Measurements from ENCODE around the gene VIPAS39. TPM values are rescaled to one million over a fixed set of nuclear protein-coding genes. Genes with fewer than 3 reads are reported as not detected.

Gene VIPAS39
- total and polyA plus RNA-seq, 2 of the 4 experiments (the other 2 are of a cell fraction) = 19.0 to 43.0 TPM

- Histone ChIP-seq H3K9me1 (ENCODE audit: insufficient read depth, low read length) (no peaks in the 10 kb centered on the region), H2AFZ (replicated peaks; ENCODE audit: low read length, poor library complexity) (no peak overlapping the region), H3K4me1 (ENCODE audit: control insufficient read depth, insufficient read depth, low read length) (no peaks in the 10 kb centered on the region), H3K14ac (replicated peaks; ENCODE audit: low read depth, low read length) (no peak overlapping the region), H2AK9ac (replicated peaks; ENCODE audit: low read depth, low read length, poor library complexity) (peak overlapping the region; percentile 70), H3K4me3 (ENCODE audit: insufficient read depth, low read depth, low read length) (no peak overlapping the region), H3K18ac (ENCODE audit: low read depth, low read length) (no peak overlapping the region), H3K9ac (ENCODE audit: low read depth, low read length) (no peak overlapping the region), H4K8ac (ENCODE audit: low read depth in 2 of 2, low read length in 2 of 2) (no peak overlapping the region), H3K4me2 (ENCODE audit: low read depth, low read length) (no peak overlapping the region), H3K23ac (ENCODE audit: low read depth, low read length) (no peak overlapping the region), H3K56ac (ENCODE audit: extremely low read depth, insufficient read depth, low read length) (no peak overlapping the region), H3K4ac (ENCODE audit: low read depth, low read length) (no peak overlapping the region), H2BK20ac (ENCODE audit: low read depth, low read length) (no peak overlapping the region), H3K9me3 (ENCODE audit: control insufficient read depth, insufficient read depth, low read length) (no peaks in the 10 kb centered on the region), H4K91ac (ENCODE audit: insufficient read depth, low read depth, low read length) (no peak overlapping the region), H4K20me1 (ENCODE audit: insufficient read depth, low read length) (no peaks in the 10 kb centered on the region; the same call in 1 of the 2 replicates), H2BK15ac (ENCODE audit: low read depth, low read length) (no peak overlapping the region), H2BK5ac (ENCODE audit: low read depth, low read length, poor library complexity, severe bottlenecking) (no peak overlapping the region), H4K5ac (ENCODE audit: low read depth, low read length) (no peak overlapping the region), H3K36me3 (ENCODE audit: control insufficient read depth, insufficient read depth, low read length) (peaks cover under 1% of the 10 kb centered on the region; the same call in 1 of the 2 replicates), H2BK120ac (ENCODE audit: low read depth, low read length) (no peak overlapping the region), H3K27ac (ENCODE audit: insufficient read depth, low read length) (no peak overlapping the region), H3K27me3 (ENCODE audit: control insufficient read depth, insufficient read depth, low read length) (peaks cover 19% of the 10 kb centered on the region), H2AK5ac (ENCODE audit: low read depth, low read length) (no peak overlapping the region), H3K79me1 (ENCODE audit: low read depth in 1 of 2, low read length in 2 of 2) (no peaks in the 10 kb centered on the region)
- BruUV-seq (replicated peaks) = no TSS peak
- DNase-seq (no peak), ATAC-seq (ENCODE audit: low read depth) (no peak; the same call in 1 of the 2 replicates)
- CTCF ChIA-PET = interaction anchor here (0.6 kb wide), 1 partner anchor 29 kb away, joined by 4 read pairs; no protein-coding TSS in a partner anchor
- in situ Hi-C loops (cut with MboI; ENCODE audit: low sequenced_read_pairs) (no loop called here), dilution Hi-C loops (cut with HindIII; ENCODE audit: low sequenced_read_pairs, unreplicated experiment) (no loop called here), intact Hi-C loops (cut with micrococcal nuclease) (no loop called here)
- POLR2A ChIA-PET (ENCODE audit: unreplicated experiment) = no interaction called here
- TF ChIP-seq CTCF (conservative IDR thresholded peaks at IDR 0.05; ENCODE audit: low read depth, low read length) (no peak), SMC3 (IDR thresholded peaks at IDR 0.05; ENCODE audit: low read depth, low read length) (no peak), CEBPB (IDR thresholded peaks at IDR 0.05; ENCODE audit: low read depth, low read length) (no peak), CHD1 (IDR thresholded peaks at IDR 0.05; ENCODE audit: low read depth, low read length) (no peak), POLR2A (IDR thresholded peaks at IDR 0.05; ENCODE audit: low read depth, low read length) (no peak), FOS (IDR thresholded peaks at IDR 0.05; ENCODE audit: low read depth, low read length) (no peak), USF2 (IDR thresholded peaks at IDR 0.05; ENCODE audit: low read depth, low read length) (no peak), MXI1 (IDR thresholded peaks at IDR 0.05; ENCODE audit: borderline replicate concordance, low read depth, low read length) (no peak), NFE2L2 (IDR thresholded peaks at IDR 0.05; ENCODE audit: low read depth, low read length) (no peak), RCOR1 (IDR thresholded peaks at IDR 0.05; ENCODE audit: insufficient replicate concordance, low read length) (no peak), MAZ (IDR thresholded peaks at IDR 0.05; ENCODE audit: borderline replicate concordance, low read depth, low read length) (no peak), RFX5 (IDR thresholded peaks at IDR 0.05; ENCODE audit: low read depth, low read length) (no peak), MAFK (IDR thresholded peaks at IDR 0.05; ENCODE audit: low read depth, low read length) (no peak), ELK1 (IDR thresholded peaks at IDR 0.05; ENCODE audit: borderline replicate concordance, low read depth, low read length) (no peak), BHLHE40 (IDR thresholded peaks at IDR 0.05; ENCODE audit: low read depth, low read length) (no peak), RAD21 (IDR thresholded peaks at IDR 0.05; ENCODE audit: low read length) (no peak)
- 0% methylated on average over 1 of the region's 9 CpGs; no CpG with 5 or more reads in 1 of the 2 experiments for WGBS, 2 experiments (ENCODE audit: extremely low coverage in 2 of 2, insufficient read length in 1 of 2)
Observed at GRCh38 chr14:77474479-77475177, 17.2 kb upstream of the VIPAS39 start.
